Right atrium auricular region (tissue), 2 donors: ENCODE measurements around the gene ERN1. TPM values are rescaled to one million over a fixed set of nuclear protein-coding genes. Genes with fewer than 3 reads are reported as not detected.
"Not testable (repeated sequence)": the region's sequence is repeated elsewhere in the genome, so short reads cannot be mapped to it uniquely, and the experiment has no call there.

Experiments used
- DNase-seq: peaks from one replicate; pipeline ENCODE4 v3.0.0-alpha.2; 2019; ENCODE audit warnings: low spot score
- H3K27ac ChIP-seq, 2 donors: fragments of 200-600 bp; sonication (generic); 1 replicate in 1 of 2; 2 replicates in 1 of 2; pipeline ENCODE4 v1.5.1; 2016 to 2019
- H3K27me3 ChIP-seq, 2 donors: fragments of 200-600 bp; sonication (generic); one replicate each; pipeline versions ENCODE4 v1.5.1 to v1.6.0; 2017 to 2019
- H3K36me3 ChIP-seq: fragments of 200-600 bp; sonication (generic); one replicate; pipeline ENCODE4 v1.5.1; 2016
- H3K4me1 ChIP-seq, 2 donors: fragments of 200-600 bp; sonication (generic); one replicate each; pipeline versions ENCODE4 v1.5.1 to v1.6.0; 2017 to 2019
- H3K4me3 ChIP-seq, 2 donors: fragments of 200-600 bp; sonication (generic); 1 replicate in 1 of 2; 2 replicates in 1 of 2; pipeline ENCODE4 v1.5.1; 2017 to 2019; ENCODE audit warnings: mild to moderate bottlenecking in 1 of 2, moderate library complexity in 1 of 2
- H3K9me3 ChIP-seq, 2 donors: fragments of 200-600 bp; sonication (generic); one replicate each; pipeline ENCODE4 v1.5.1; 2019
- total RNA-seq, 2 donors: library from RNA; depleted of rRNA; stranded (reverse); fragments of >200 nt; gene quantifications; one replicate each; pipeline ENCODE4 v1.1.0, GENCODE V29; 2016
- TF ChIP-seq, protein P1 (sequence below), 2 donors: fragments of 200-600 bp; sonication (generic); IDR thresholded peaks; one replicate each; pipeline ENCODE4 v1.5.1; 2019; ENCODE audit warnings: antibody characterized with exemption in 2 of 2

Gene ERN1
- total RNA-seq, 2 donors from 2014 or later: 7.0 to 11.9 TPM

DNA sequence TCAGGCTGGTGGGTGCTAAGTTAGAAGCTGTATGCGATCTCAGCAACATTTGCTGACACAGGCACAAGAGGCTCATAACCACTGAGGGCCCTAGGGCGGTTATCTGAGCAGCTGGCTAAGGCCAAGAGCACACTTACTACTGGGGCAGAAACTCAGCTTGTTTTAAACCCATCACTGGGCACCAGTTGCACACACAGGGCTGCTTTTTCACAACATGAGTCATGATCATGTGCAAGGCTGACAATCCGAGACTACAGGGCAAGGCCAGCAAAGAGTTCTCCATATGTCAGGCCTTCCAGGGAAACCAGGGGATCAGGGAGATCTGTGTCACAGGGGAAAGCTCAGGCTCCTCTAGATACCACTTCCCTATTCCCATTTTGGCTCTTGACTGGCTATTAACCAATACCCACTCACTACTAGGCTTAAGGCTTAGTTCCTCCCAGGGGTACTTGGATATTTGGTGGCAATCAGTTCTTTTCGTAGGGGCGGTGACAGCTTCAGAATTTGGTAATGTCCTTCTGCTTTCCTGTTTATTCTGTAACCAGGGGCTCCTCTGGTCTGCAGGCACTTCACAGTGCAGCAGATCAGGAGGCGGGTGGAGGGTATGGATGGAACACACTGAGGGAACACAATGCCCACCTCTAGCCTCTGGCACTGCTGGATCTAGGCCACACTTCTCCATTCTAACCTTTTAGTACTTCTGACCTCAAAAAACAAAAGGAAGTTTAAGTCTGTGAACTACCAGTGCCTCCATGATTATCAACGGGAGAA lies 44.9 kb upstream of the ERN1 start:
- DNase-seq: peak; percentile 75
- H3K27me3 ChIP-seq: no peaks in the 10 kb centered on the region
- TF ChIP-seq, protein P1, sequence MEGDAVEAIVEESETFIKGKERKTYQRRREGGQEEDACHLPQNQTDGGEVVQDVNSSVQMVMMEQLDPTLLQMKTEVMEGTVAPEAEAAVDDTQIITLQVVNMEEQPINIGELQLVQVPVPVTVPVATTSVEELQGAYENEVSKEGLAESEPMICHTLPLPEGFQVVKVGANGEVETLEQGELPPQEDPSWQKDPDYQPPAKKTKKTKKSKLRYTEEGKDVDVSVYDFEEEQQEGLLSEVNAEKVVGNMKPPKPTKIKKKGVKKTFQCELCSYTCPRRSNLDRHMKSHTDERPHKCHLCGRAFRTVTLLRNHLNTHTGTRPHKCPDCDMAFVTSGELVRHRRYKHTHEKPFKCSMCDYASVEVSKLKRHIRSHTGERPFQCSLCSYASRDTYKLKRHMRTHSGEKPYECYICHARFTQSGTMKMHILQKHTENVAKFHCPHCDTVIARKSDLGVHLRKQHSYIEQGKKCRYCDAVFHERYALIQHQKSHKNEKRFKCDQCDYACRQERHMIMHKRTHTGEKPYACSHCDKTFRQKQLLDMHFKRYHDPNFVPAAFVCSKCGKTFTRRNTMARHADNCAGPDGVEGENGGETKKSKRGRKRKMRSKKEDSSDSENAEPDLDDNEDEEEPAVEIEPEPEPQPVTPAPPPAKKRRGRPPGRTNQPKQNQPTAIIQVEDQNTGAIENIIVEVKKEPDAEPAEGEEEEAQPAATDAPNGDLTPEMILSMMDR (IDR thresholded peaks at IDR 0.05): no peak
- H3K4me3 ChIP-seq: no peak overlapping the region
- peaks cover 10% of the 10 kb centered on the region for H3K36me3 ChIP-seq
- peaks cover 0 to 46% of the 10 kb centered on the region in 2 donors for H3K4me1 ChIP-seq
- peak overlapping the region; percentile 54 to 77 for H3K27ac ChIP-seq
- H3K9me3 ChIP-seq: no peaks in the 10 kb centered on the region

DNA sequence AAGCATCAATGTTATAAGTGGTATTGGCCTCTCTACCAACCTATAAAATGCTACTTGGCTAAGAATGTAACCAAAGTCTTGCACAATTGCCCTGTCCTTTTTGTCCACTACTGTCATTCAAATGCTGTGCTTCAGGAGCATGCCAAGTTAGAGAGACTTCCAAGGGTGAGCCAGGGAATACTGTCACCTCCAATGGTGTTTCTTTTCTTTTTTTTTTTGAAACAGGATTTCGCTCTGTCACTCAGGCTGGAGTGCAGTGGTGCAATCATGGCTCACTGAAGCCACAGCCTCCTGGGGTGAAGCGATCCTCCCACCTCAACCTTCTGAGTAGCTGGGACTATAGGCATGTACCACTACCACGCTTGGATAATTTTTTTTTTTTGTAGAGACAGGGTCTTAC lies 43.7 kb upstream of the ERN1 start:
- H3K4me3 ChIP-seq: no peak overlapping the region
- TF ChIP-seq, protein P1 (IDR thresholded peaks at IDR 0.05): no peak
- H3K4me1 ChIP-seq: peaks cover 0 to 46% of the 10 kb centered on the region in 2 donors
- no peak for DNase-seq
- H3K27ac ChIP-seq: peak overlapping the region in 1 of 2 donors; percentile 54
- H3K27me3 ChIP-seq: no peaks in the 10 kb centered on the region
- H3K9me3 ChIP-seq: no peaks in the 10 kb centered on the region
- peaks cover 10% of the 10 kb centered on the region for H3K36me3 ChIP-seq

DNA sequence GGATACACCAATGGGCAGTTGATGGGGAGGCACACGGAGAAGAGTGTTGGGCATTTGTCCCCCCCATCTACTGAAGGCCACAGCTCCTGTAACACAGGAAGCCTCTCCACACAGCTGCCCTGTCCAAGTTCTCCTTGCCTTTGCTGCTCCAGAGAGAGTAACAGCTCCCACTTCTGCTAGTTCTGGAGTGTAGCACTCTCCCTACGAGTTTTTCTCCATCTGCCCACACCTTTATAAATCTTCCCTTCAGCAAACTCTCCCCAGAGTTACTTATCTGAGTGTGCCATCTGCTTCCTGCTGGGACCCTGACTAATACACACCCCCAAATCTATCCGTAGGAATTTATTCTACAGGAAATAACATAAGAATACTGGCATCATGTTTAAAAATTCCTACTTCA lies 42.6 kb upstream of the ERN1 start:
- Histone ChIP-seq H3K4me3 (no peak overlapping the region), H3K27ac (no peak overlapping the region), H3K9me3 (no peaks in the 10 kb centered on the region), H3K36me3 (peaks cover 10% of the 10 kb centered on the region), H3K4me1 (peaks cover 0 to 35% of the 10 kb centered on the region in 2 donors), H3K27me3 (no peaks in the 10 kb centered on the region)
- TF ChIP-seq, protein P1 (IDR thresholded peaks at IDR 0.05): no peak
- DNase-seq: no peak

DNA sequence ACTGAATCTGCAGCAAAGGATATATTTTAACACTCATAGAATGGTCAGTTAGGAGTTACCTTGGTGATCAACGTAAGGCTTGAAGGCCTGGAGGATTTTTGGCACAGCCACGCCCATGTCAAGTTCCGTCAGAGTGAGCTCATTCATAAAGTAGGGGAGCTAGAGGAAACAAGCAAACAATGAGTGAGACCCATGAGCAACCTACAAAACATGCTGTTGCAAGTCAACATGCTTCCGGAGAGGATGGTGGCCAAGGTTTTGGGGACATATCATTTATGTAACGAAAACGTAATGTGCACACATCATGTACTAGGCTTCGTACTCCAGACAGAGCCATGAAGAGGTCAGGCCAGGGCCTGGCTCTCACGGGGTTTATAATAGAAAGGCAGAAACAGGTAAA lies 41.1 kb upstream of the ERN1 start:
- TF ChIP-seq, protein P1 (IDR thresholded peaks at IDR 0.05): no peak
- peaks cover 10% of the 10 kb centered on the region for H3K36me3 ChIP-seq
- H3K4me1 ChIP-seq: peaks cover 0 to 21% of the 10 kb centered on the region in 2 donors
- no peak for DNase-seq
- H3K4me3 ChIP-seq: no peak overlapping the region
- peak overlapping the region; percentile 14 to 38 for H3K27ac ChIP-seq
- H3K9me3 ChIP-seq: no peaks in the 10 kb centered on the region
- H3K27me3 ChIP-seq: no peaks in the 10 kb centered on the region

DNA sequence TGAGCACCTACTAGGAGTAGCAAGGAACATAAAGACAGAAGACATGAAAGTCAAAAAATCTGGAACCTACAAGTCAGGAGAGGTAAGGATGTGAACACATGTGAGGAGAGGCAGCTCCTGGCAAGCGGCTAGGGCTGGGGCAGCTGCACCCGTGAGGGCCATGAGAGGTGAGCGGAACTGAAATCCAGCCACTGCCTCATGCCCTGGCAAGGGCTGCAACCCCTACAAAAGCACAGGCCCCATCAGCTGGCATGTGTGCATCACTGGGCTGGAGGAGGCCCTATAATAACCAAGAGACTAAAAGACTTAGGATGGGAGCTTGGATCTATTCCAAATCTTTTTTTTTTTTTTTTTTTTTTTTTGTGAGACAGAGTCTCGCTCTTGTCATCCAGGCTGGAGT lies 40.3 kb upstream of the ERN1 start:
- H3K36me3 ChIP-seq: peaks cover 10% of the 10 kb centered on the region

DNA sequence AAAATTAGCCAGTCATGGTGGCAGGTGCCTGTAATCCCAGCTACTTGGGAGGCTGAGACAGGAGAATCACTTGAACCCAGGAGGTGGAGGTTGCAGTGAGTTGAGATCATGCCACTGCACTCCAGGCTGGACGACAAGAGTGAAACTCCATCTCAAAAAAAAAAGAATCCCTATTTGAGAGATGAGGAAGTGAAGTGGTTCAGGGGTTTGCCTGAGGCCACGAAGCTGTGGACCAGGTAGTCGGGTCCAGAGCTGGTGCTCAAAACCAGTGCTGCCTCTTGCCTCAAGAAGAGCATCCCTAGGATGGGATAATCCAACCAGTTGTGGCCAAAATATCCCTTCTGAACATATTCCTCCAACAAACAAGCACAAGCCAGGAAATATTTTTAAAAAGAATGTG lies 37.7 kb upstream of the ERN1 start:
- DNase-seq, H3K27ac ChIP-seq, H3K36me3 ChIP-seq, H3K4me1 ChIP-seq, H3K4me3 ChIP-seq, H3K9me3 ChIP-seq, H3K27me3 ChIP-seq: not testable (repeated sequence)

More for the DNA sequence above, 40.3 kb upstream of the ERN1 start:
- Histone ChIP-seq H3K4me3 (no peak overlapping the region), H3K9me3 (no peaks in the 10 kb centered on the region), H3K27ac (peak overlapping the region in 1 of 2 donors; percentile 14), H3K27me3 (no peaks in the 10 kb centered on the region), H3K4me1 (peaks cover 0 to 14% of the 10 kb centered on the region in 2 donors)
- TF ChIP-seq, protein P1 (IDR thresholded peaks at IDR 0.05): no peak
- DNase-seq: no peak
